SK-N-MC (cell line): ENCODE data around the gene TMEM131L.

Experiments used
- DNase-seq: peaks from one replicate; pipeline ENCODE4 v3.0.0-alpha.2; 2011; ENCODE audit warnings: low read depth, low spot score
- H3K27ac ChIP-seq: fragments of 200-600 bp; sonication (generic); 2 replicates; pipeline ENCODE4 v1.5.1; 2016; ENCODE audit warnings: mixed run types
- H3K36me3 ChIP-seq: fragments of 200-600 bp; sonication (generic); 2 replicates; pipeline ENCODE4 v1.6.1; 2017; ENCODE audit warnings: antibody characterized with exemption, low read length, mixed read lengths; ENCODE audit not compliant: insufficient read depth
- H3K4me3 ChIP-seq: fragments of 200-600 bp; sonication (generic); 2 replicates; pipeline ENCODE4 v1.5.1; 2016
- H3K9ac ChIP-seq: fragments of 200-600 bp; sonication (generic); 2 replicates; pipeline ENCODE4 v1.8.0; 2017; ENCODE audit warnings: mixed run types, mixed read lengths; ENCODE audit not compliant: insufficient read length
- H3K9me3 ChIP-seq: fragments of 200-600 bp; sonication (generic); 2 replicates; pipeline ENCODE4 v1.6.1; 2017; ENCODE audit warnings: low read depth, mild to moderate bottlenecking, antibody characterized with exemption, low read length, moderate library complexity, mixed read lengths
- EZH2 ChIP-seq: fragments of 200-600 bp; sonication (generic); IDR thresholded peaks from one replicate; pipeline ENCODE4 v1.6.1; 2017; ENCODE audit warnings: antibody characterized with exemption
- FOXP2 ChIP-seq: optimal IDR thresholded peaks from 2 replicates; pipeline ENCODE3; 2011; ENCODE audit warnings: mild to moderate bottlenecking, moderate library complexity; ENCODE audit not compliant: insufficient read depth; ENCODE audit errors: extremely low read length, control extremely low read depth
- POLR2AphosphoS5 ChIP-seq: IDR thresholded peaks from 2 replicates; pipeline ENCODE4 v1.6.1; 2012; ENCODE audit warnings: mild to moderate bottlenecking, low read depth, low read length, borderline replicate concordance

The TMEM131L gene

GRCh38 chr4:153643406-153644383, 177.5 kb downstream of the TMEM131L start:
- DNase-seq, result no peak
- Histone ChIP-seq H3K36me3 (no peaks in the 10 kb centered on the region), H3K9me3 (0 out of 2 replicates have a peak, but pooled peaks cover 3% of the 10 kb centered on the region), H3K9ac (no peak overlapping the region), H3K27ac (no peak overlapping the region), H3K4me3 (no peak overlapping the region)
- no peak for TF ChIP-seq FOXP2
- TF ChIP-seq EZH2, result no peak
- TF ChIP-seq POLR2AphosphoS5, result no peak

- no peak for DNase-seq
- Histone ChIP-seq H3K4me3 (no peak overlapping the region), H3K27ac (no peak overlapping the region), H3K9me3 (0 out of 2 replicates have a peak, but pooled peaks cover 3% of the 10 kb centered on the region), H3K9ac (no peak overlapping the region), H3K36me3 (no peaks in the 10 kb centered on the region)
- TF ChIP-seq POLR2AphosphoS5 (no peak), FOXP2 (no peak), EZH2 (no peak)
Measured at GRCh38 chr4:153645183-153645582, 179.0 kb downstream of the TMEM131L start.

GRCh38 chr4:153646261-153646660, 180.1 kb downstream of the TMEM131L start:
- DNase-seq, result no peak
- H3K9ac ChIP-seq, result no peak overlapping the region
- H3K4me3 ChIP-seq, result no peak overlapping the region
- TF ChIP-seq FOXP2 (no peak), EZH2 (no peak), POLR2AphosphoS5 (no peak)
- no peaks in the 10 kb centered on the region for H3K36me3 ChIP-seq
- no peak overlapping the region for H3K27ac ChIP-seq
- H3K9me3 ChIP-seq, result 0 out of 2 replicates have a peak, but pooled peaks cover 3% of the 10 kb centered on the region

- no peak for DNase-seq
- H3K9me3 ChIP-seq, result 0 out of 2 replicates have a peak, but pooled peaks cover 3% of the 10 kb centered on the region
- no peaks in the 10 kb centered on the region for H3K36me3 ChIP-seq
- TF ChIP-seq FOXP2 (no peak), POLR2AphosphoS5 (no peak), EZH2 (no peak)
- H3K4me3 ChIP-seq, result no peak overlapping the region
- H3K9ac ChIP-seq, result no peak overlapping the region
- no peak overlapping the region for H3K27ac ChIP-seq
Measured at GRCh38 chr4:153646978-153647377, 180.8 kb downstream of the TMEM131L start.

GRCh38 chr4:153647975-153648374, 181.8 kb downstream of the TMEM131L start:
- TF ChIP-seq EZH2, result no peak
- TF ChIP-seq FOXP2, result no peak
- no peak for TF ChIP-seq POLR2AphosphoS5
- Histone ChIP-seq H3K9ac (no peak overlapping the region), H3K27ac (no peak overlapping the region), H3K36me3 (no peaks in the 10 kb centered on the region), H3K9me3 (0 out of 2 replicates have a peak, but pooled peaks cover 3% of the 10 kb centered on the region), H3K4me3 (no peak overlapping the region)
- DNase-seq, result no peak

GRCh38 chr4:153649572-153649991, 183.4 kb downstream of the TMEM131L start:
- no peak for DNase-seq
- no peak for TF ChIP-seq POLR2AphosphoS5
- no peak for TF ChIP-seq FOXP2
- no peak for TF ChIP-seq EZH2
- Histone ChIP-seq H3K9ac (no peak overlapping the region), H3K4me3 (no peak overlapping the region), H3K9me3 (0 out of 2 replicates have a peak, but pooled peaks cover 3% of the 10 kb centered on the region), H3K27ac (no peak overlapping the region), H3K36me3 (no peaks in the 10 kb centered on the region)

- Histone ChIP-seq H3K27ac (peak overlapping the region; percentile 65; the same call in 1 of the 2 replicates), H3K9me3 (no peaks in the 10 kb centered on the region), H3K36me3 (no peaks in the 10 kb centered on the region), H3K4me3 (peak overlapping the region; percentile 21; the same call in 1 of the 2 replicates), H3K9ac (no peak overlapping the region)
- TF ChIP-seq EZH2, result no peak
- no peak for TF ChIP-seq FOXP2
- TF ChIP-seq POLR2AphosphoS5, result no peak
- no peak for DNase-seq
Measured at GRCh38 chr4:153651116-153651515, 185.0 kb downstream of the TMEM131L start.

- Histone ChIP-seq H3K27ac (peak overlapping the region; percentile 65; the same call in 1 of the 2 replicates), H3K36me3 (no peaks in the 10 kb centered on the region), H3K9ac (no peak overlapping the region), H3K4me3 (peak overlapping the region; percentile 21), H3K9me3 (no peaks in the 10 kb centered on the region)
- DNase-seq, result no peak
- TF ChIP-seq EZH2, result no peak
- TF ChIP-seq FOXP2, result no peak
Measured at GRCh38 chr4:153651587-153651986, 185.4 kb downstream of the TMEM131L start.
